Psoas muscle (tissue), 8 donors: ENCODE measurements around the gene RASL11B. TPM values are rescaled to one million over a fixed set of nuclear protein-coding genes. Genes with fewer than 3 reads are reported as not detected.

Experiments used
- ATAC-seq, 4 donors: fragments of 200-7000 bp; cut with Tn5 transposase; one replicate each; pipeline ENCODE4 v1.9.1; 2020; ENCODE audit warnings: moderate library complexity in 3 of 4, mild to moderate bottlenecking in 2 of 4
- DNase-seq, 2 donors: peaks; one replicate each; pipeline ENCODE4 v3.0.0-alpha.2; 2020
- H3K27ac ChIP-seq: fragments of 200-600 bp; one replicate; pipeline ENCODE4 v1.8.0; 2022
- H3K27me3 ChIP-seq, 3 donors: fragments of 200-600 bp in 1 of 3; one replicate each; pipeline versions ENCODE4 v1.6.1 to v1.8.0; 2013 to 2022; ENCODE audit warnings: low read length in 2 of 3, mild to moderate bottlenecking in 2 of 3, moderate library complexity in 1 of 3; ENCODE audit not compliant: insufficient read depth in 3 of 3
- H3K36me3 ChIP-seq, 2 donors: fragments of 200-600 bp in 1 of 2; one replicate each; pipeline versions ENCODE4 v1.6.1 to v1.8.0; 2013 to 2022; ENCODE audit warnings: low read depth in 1 of 2, mild to moderate bottlenecking in 1 of 2, moderate library complexity in 1 of 2; ENCODE audit not compliant: insufficient read depth in 1 of 2
- H3K4me1 ChIP-seq: fragments of 200-600 bp; one replicate; pipeline ENCODE4 v1.8.0; 2022
- H3K4me3 ChIP-seq: fragments of 200-600 bp; one replicate; pipeline ENCODE4 v1.8.0; 2022; ENCODE audit warnings: mild to moderate bottlenecking
- H3K9me3 ChIP-seq: fragments of 200-600 bp; one replicate; pipeline ENCODE4 v1.8.0; 2022
- CTCF ChIP-seq: fragments of 200-600 bp; IDR thresholded peaks from one replicate; pipeline ENCODE4 v1.8.0; 2022; ENCODE audit warnings: antibody characterized with exemption
- WGBS, 3 donors: extraction: QIAGEN DNeasy Blood & Tissue Kit; methylation state at CpG; one replicate each; pipeline versions ENCODE4 v1.1.6 to v1.1.7; 2013; 5-methylcytosine and 5-hydroxymethylcytosine counted together
- intact Hi-C, 2 donors: fragments of 100-400 bp; cut with DNase I; formaldehyde crosslinking; loops; one replicate each; pipeline versions ENCODE4 v1.11.0 to v1.14.2; 2022
- polyA plus RNA-seq, 3 donors: library from polyadenylated mRNA; stranded (reverse); fragments of 200-250 nt; gene quantifications; one replicate each; pipeline ENCODE4 v1.2.3, GENCODE V29; 2013
- total RNA-seq, 4 donors: library from RNA; stranded (reverse); fragmentation: NEBNext Ultra II Directional in 2 of 4; extraction: Animal tissue kit (Norgen Biotek cat#: 25700) in 2 of 4; gene quantifications; one replicate each; pipeline versions ENCODE4 v1.2.1 to v1.2.4, GENCODE V29; 2021 to 2023
- donor health status: healthy with polysubstance abuse.
- donor health status: DM: no; HTN: no; CAD: no; lungs with moderate emphysema.
- donor health status: Bipolar disorder and iron deficiency.
- donor health status: healthy.
- donor health status: DM: yes; HTN: yes; CAD: no.
- donor health status: DM: no; HTN: no; CAD: no.
- donor health status: DM: no; HTN: no; CAD: no.
- donor health status: DM: yes; HTN: yes; CAD: no.

RASL11B gene
- total and polyA plus RNA-seq, 7 donors, result 0.08 to 1.8 (median 0.33) TPM; not detected in 1

- Histone ChIP-seq H3K36me3 (no peaks in the 10 kb centered on the region), H3K4me1 (no peaks in the 10 kb centered on the region), H3K9me3 (no peaks in the 10 kb centered on the region), H3K27ac (no peak overlapping the region), H3K4me3 (no peak overlapping the region), H3K27me3 (no peaks in the 10 kb centered on the region)
- intact Hi-C loops, result loop anchor here in 1 of 2 donors (5.0 kb wide), 1 partner anchor 67 kb away; no protein-coding TSS in a partner anchor
- no peak for DNase-seq
- no peak for ATAC-seq
- TF ChIP-seq CTCF, result no peak
Measured at GRCh38 chr4:52915191-52915590, 53.1 kb downstream of the RASL11B start.

GRCh38 chr4:52915730-52916300, 53.7 kb downstream of the RASL11B start:
- Histone ChIP-seq H3K36me3 (no peaks in the 10 kb centered on the region), H3K27me3 (no peaks in the 10 kb centered on the region), H3K4me1 (no peaks in the 10 kb centered on the region), H3K4me3 (no peak overlapping the region), H3K9me3 (no peaks in the 10 kb centered on the region), H3K27ac (no peak overlapping the region)
- intact Hi-C loops, result loop anchor here in 1 of 2 donors (5.0 kb wide), 1 partner anchor 66 kb away; no protein-coding TSS in a partner anchor
- ATAC-seq (no peak), DNase-seq (no peak)
- TF ChIP-seq CTCF, result no peak
- whole genome bisulfite sequencing, 3 donors, result 83 to 89% (median 87%) methylated on average over 6 of the region's 6 CpGs

Other genes with a start within 250 kb of the RASL11B start
- 10 to 100 TPM; 12.4 to 28.2 (median 21.3) TPM for gene USP46, start 203.0 kb upstream of the RASL11B start, total RNA-seq
- 10 to 100 TPM in 1 of 3 donors, 1 to 10 TPM in 2; 3.0 to 13.0 (median 3.0) TPM for gene USP46, start 203.0 kb upstream of the RASL11B start, polyA plus RNA-seq
- gene ERVMER34-1, start 110.9 kb upstream of the RASL11B start, total RNA-seq, result not detected
- under 1 TPM in 1 of 3 donors, not detected in 2; 0.03 TPM for gene ERVMER34-1, start 110.9 kb upstream of the RASL11B start, polyA plus RNA-seq